HG03097 (cell line): ENCODE data around the gene MS4A10.
"Not testable (repeated sequence)": the region's sequence is repeated elsewhere in the genome, so short reads cannot be mapped to it uniquely, and the experiment has no call there.

Experiments used
- ATAC-seq: cut with Tn5 transposase; IDR thresholded peaks from one replicate; pipeline ENCODE4 v1.9.1; 2021; ENCODE audit not compliant: unreplicated experiment, low FRiP score

The MS4A10 gene

GRCh38 chr11:60785136-60785535, at the start of gene MS4A10:
MS4A10 (plus strand) TSS chr11:60785333; CDS start chr11:60790336, 5,003 bp downstream.
- no peak for ATAC-seq

GRCh38 chr11:60739114-60739513, 46.0 kb upstream of the MS4A10 start:
- no peak for ATAC-seq

GRCh38 chr11:60740573-60740972, 44.6 kb upstream of the MS4A10 start:
- ATAC-seq: no peak

- no peak for ATAC-seq
Measured at GRCh38 chr11:60741421-60741820, 43.7 kb upstream of the MS4A10 start.

- ATAC-seq: no peak
Measured at GRCh38 chr11:60743058-60743457, 42.1 kb upstream of the MS4A10 start.

GRCh38 chr11:60744114-60744513, 41.0 kb upstream of the MS4A10 start:
- ATAC-seq: no peak

GRCh38 chr11:60747359-60747873, 37.7 kb upstream of the MS4A10 start:
- no peak for ATAC-seq

- ATAC-seq: no peak
Measured at GRCh38 chr11:60748225-60748624, 36.9 kb upstream of the MS4A10 start.

- ATAC-seq: no peak
Measured at GRCh38 chr11:60748821-60749220, 36.3 kb upstream of the MS4A10 start.

GRCh38 chr11:60750911-60751310, 34.2 kb upstream of the MS4A10 start:
- ATAC-seq: no peak

GRCh38 chr11:60753309-60753708, 31.8 kb upstream of the MS4A10 start:
- no peak for ATAC-seq

- no peak for ATAC-seq
Measured at GRCh38 chr11:60754887-60755286, 30.2 kb upstream of the MS4A10 start.

- ATAC-seq: no peak
Measured at GRCh38 chr11:60756307-60757032, 28.7 kb upstream of the MS4A10 start, which contains the start of gene MS4A15. MS4A15 (plus strand) TSS chr11:60756867; CDS start chr11:60763734, 6,867 bp downstream.

- ATAC-seq: no peak
Measured at GRCh38 chr11:60757231-60757800, 27.8 kb upstream of the MS4A10 start.

- ATAC-seq: not testable (repeated sequence)
Measured at GRCh38 chr11:60758671-60759070, 26.5 kb upstream of the MS4A10 start.

- ATAC-seq: not testable (repeated sequence)
Measured at GRCh38 chr11:60759438-60760225, 25.5 kb upstream of the MS4A10 start.

- no peak for ATAC-seq
Measured at GRCh38 chr11:60761436-60762190, 23.5 kb upstream of the MS4A10 start.

GRCh38 chr11:60762851-60763691, 22.1 kb upstream of the MS4A10 start:
- peak; percentile 66 for ATAC-seq

GRCh38 chr11:60763692-60764369, 21.3 kb upstream of the MS4A10 start:
- ATAC-seq: no peak
